GM10847 (cell line): ENCODE measurements around the gene PPP2R2C.

Experiments used
- POLR2A ChIP-seq: IDR thresholded peaks from 2 replicates; pipeline ENCODE4 v1.6.1; 2011; ENCODE audit not compliant: insufficient read length; ENCODE audit errors: extremely low read depth

Gene PPP2R2C

GRCh38 chr4:6282314-6282771 is 190.1 kb downstream of the PPP2R2C start:
- no peak for TF ChIP-seq POLR2A

- no peak for TF ChIP-seq POLR2A
These were observed 190.7 kb downstream of the PPP2R2C start for GRCh38 chr4:6281436-6282313.

GRCh38 chr4:6280365-6280996 is 191.9 kb downstream of the PPP2R2C start:
- TF ChIP-seq POLR2A = no peak

- TF ChIP-seq POLR2A = no peak
These were observed 192.7 kb downstream of the PPP2R2C start for GRCh38 chr4:6279582-6280289.

- TF ChIP-seq POLR2A = no peak
These were observed 193.6 kb downstream of the PPP2R2C start for GRCh38 chr4:6278801-6279197.

- no peak for TF ChIP-seq POLR2A
These were observed 194.2 kb downstream of the PPP2R2C start for GRCh38 chr4:6277935-6278800.

- no peak for TF ChIP-seq POLR2A
These were observed 195.1 kb downstream of the PPP2R2C start for GRCh38 chr4:6277139-6277802.

- no peak for TF ChIP-seq POLR2A
These were observed 196.3 kb downstream of the PPP2R2C start for GRCh38 chr4:6275898-6276806.

- TF ChIP-seq POLR2A = no peak
These were observed 197.1 kb downstream of the PPP2R2C start for GRCh38 chr4:6275351-6275750.

- no peak for TF ChIP-seq POLR2A
These were observed 198.8 kb downstream of the PPP2R2C start for GRCh38 chr4:6273661-6273990.

GRCh38 chr4:6272863-6273660 is 199.4 kb downstream of the PPP2R2C start:
- TF ChIP-seq POLR2A = no peak

- no peak for TF ChIP-seq POLR2A
These were observed 200.5 kb downstream of the PPP2R2C start for GRCh38 chr4:6271701-6272465.
